ENCODE measurements around the gene TSFM.

GRCh38 chr12:57807285-57807684 lies 24.7 kb downstream of the TSFM start:
- TF ChIP-seq JUND (IDR thresholded peaks at IDR 0.05) (no peak), MAX (IDR thresholded peaks at IDR 0.05) (no peak), CEBPB (IDR thresholded peaks at IDR 0.05; ENCODE audit: low read depth) (no peak)
